Measurements from ENCODE around the gene KERA. TPM values are rescaled to one million over a fixed set of nuclear protein-coding genes. Genes with fewer than 3 reads are reported as not detected.
A peak's percentile ranks its signal among the peaks of the same experiment; 100 is the strongest.

Gene KERA
- total and polyA plus RNA-seq, 2 of the 4 experiments (the other 2 are of a cell fraction), result not detected

- Histone ChIP-seq H3K9me1 (ENCODE audit: insufficient read depth, low read length) (no peaks in the 10 kb centered on the region), H2AK5ac (ENCODE audit: low read depth, low read length) (no peak overlapping the region), H3K9ac (ENCODE audit: low read depth, low read length) (no peak overlapping the region), H4K91ac (ENCODE audit: insufficient read depth, low read depth, low read length) (no peak overlapping the region), H4K8ac (ENCODE audit: low read depth in 2 of 2, low read length in 2 of 2) (no peak overlapping the region), H4K20me1 (ENCODE audit: insufficient read depth, low read length) (no peaks in the 10 kb centered on the region), H3K79me1 (ENCODE audit: low read depth in 1 of 2, low read length in 2 of 2) (no peaks in the 10 kb centered on the region), H3K56ac (ENCODE audit: extremely low read depth, insufficient read depth, low read length) (no peak overlapping the region), H3K18ac (ENCODE audit: low read depth, low read length) (no peak overlapping the region), H3K23ac (ENCODE audit: low read depth, low read length) (no peak overlapping the region), H3K4me1 (ENCODE audit: control insufficient read depth, insufficient read depth, low read length) (no peaks in the 10 kb centered on the region), H3K14ac (replicated peaks; ENCODE audit: low read depth, low read length) (no peak overlapping the region), H2BK120ac (ENCODE audit: low read depth, low read length) (no peak overlapping the region), H2AFZ (replicated peaks; ENCODE audit: low read length, poor library complexity) (no peak overlapping the region), H2BK20ac (ENCODE audit: low read depth, low read length) (no peak overlapping the region), H3K4me3 (ENCODE audit: insufficient read depth, low read depth, low read length) (no peak overlapping the region), H3K36me3 (ENCODE audit: control insufficient read depth, insufficient read depth, low read length) (no peaks in the 10 kb centered on the region), H2AK9ac (replicated peaks; ENCODE audit: low read depth, low read length, poor library complexity) (no peak overlapping the region), H3K9me3 (ENCODE audit: control insufficient read depth, insufficient read depth, low read length) (no peaks in the 10 kb centered on the region), H4K5ac (ENCODE audit: low read depth, low read length) (no peak overlapping the region), H3K27me3 (ENCODE audit: control insufficient read depth, insufficient read depth, low read length) (no peaks in the 10 kb centered on the region), H3K4me2 (ENCODE audit: low read depth, low read length) (no peak overlapping the region), H3K27ac (ENCODE audit: insufficient read depth, low read length) (no peak overlapping the region), H2BK15ac (ENCODE audit: low read depth, low read length) (no peak overlapping the region), H3K4ac (ENCODE audit: low read depth, low read length) (no peak overlapping the region), H2BK5ac (ENCODE audit: low read depth, low read length, poor library complexity, severe bottlenecking) (no peak overlapping the region)
- dilution Hi-C loops (cut with HindIII; ENCODE audit: low sequenced_read_pairs, unreplicated experiment) (no loop called here), intact Hi-C loops (cut with micrococcal nuclease) (no loop called here), in situ Hi-C loops (cut with MboI; ENCODE audit: low sequenced_read_pairs) (no loop called here)
- BruUV-seq (replicated peaks), result no TSS peak
- no peak for TF ChIP-seq POLR2A (IDR thresholded peaks at IDR 0.05; ENCODE audit: low read depth, low read length)
- TF ChIP-seq FOS (IDR thresholded peaks at IDR 0.05; ENCODE audit: low read depth, low read length), result no peak
- no peak for TF ChIP-seq CEBPB (IDR thresholded peaks at IDR 0.05; ENCODE audit: low read depth, low read length)
- ChIA-PET CTCF (no interaction called here), POLR2A (ENCODE audit: unreplicated experiment) (no interaction called here)
- ATAC-seq (ENCODE audit: low read depth), result peak; percentile 40
- DNase-seq, result peak; percentile 29
- WGBS, 2 experiments (ENCODE audit: extremely low coverage in 2 of 2, insufficient read length in 1 of 2), result no CpG with 5 or more reads among the region's 6 CpGs
Observed at GRCh38 chr12:91074154-91074709, 16.4 kb upstream of the KERA start.

Data from IMR-90 (cell line).